CD4-positive, alpha-beta T cell treated with Interferon alpha-2 for 1 hour (primary cell): ENCODE data around the gene RNF11.
"Not testable (repeated sequence)": the region's sequence is repeated elsewhere in the genome, so short reads cannot be mapped to it uniquely, and the experiment has no call there.

Experiments
- DNase-seq, 2 donors: peaks; one replicate each; pipeline ENCODE4 v3.0.0-alpha.2; 2020 to 2022

The RNF11 gene, protein sequence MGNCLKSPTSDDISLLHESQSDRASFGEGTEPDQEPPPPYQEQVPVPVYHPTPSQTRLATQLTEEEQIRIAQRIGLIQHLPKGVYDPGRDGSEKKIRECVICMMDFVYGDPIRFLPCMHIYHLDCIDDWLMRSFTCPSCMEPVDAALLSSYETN

DNA sequence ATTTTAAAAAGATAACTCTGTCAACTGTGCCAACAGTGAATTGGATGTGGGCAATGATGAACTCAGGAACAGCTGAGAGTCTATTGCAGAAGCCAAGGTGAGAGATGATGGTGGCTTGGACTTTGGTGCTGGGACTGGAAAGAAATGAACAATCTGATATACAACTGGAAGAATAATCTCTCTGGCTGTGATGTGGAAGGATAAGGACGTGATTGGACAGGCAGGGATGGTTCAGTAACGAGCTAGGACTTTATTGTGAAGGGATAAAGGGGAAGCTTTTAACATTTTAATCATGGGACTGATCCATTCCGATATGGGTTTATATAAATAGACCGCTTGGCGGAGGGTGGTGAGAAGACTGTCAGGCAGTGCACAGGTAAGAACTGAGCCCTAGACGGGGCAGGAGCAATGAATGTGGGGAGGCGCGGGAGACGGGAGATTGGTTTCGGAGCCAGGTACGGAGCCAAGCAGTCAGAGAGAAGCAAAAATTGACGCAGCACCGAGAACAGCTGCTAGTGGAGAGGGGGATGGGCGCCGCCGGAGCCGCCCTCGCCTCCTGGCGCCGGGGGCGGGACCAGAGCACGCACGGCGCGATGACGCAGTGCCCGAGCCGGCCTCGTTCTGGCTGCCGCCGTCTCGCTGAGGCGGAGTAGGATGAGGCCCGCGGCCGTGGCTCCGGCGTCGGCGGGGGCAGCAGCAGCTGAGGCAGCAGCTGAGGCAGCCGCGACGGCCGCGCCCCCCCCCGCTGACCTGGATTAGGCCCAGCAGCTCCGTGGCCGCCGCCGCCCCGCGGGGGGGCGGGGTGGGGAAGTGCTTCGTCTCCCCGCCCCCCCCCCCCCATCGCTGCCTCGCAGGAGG is at the start of gene RNF11:
RNF11 (plus strand) TSS at position 601 of the 858 bp plus-strand sequence. CDS start 484 bp downstream, outside the sequence.
- DNase-seq, result peak; percentile 91 to 93

DNA sequence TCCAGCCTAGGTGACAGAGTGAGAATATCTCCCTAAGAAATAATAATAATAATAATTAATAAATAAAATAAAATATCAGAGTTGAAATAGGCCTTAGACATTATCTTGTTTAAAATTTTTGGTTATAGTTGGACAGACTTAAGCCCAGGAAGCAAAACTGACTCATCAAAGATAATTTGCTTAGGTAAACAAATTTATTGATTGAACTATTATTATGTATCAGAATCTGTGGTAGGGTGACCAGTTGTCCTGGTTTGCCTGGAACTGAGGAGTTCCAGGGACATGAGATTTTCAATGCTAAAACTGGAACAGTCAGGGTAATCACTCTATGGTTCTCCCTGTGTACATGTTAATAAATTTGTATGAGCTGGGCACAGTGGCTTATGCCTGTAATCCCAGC is 47.8 kb upstream of the RNF11 start:
- no peak for DNase-seq

DNA sequence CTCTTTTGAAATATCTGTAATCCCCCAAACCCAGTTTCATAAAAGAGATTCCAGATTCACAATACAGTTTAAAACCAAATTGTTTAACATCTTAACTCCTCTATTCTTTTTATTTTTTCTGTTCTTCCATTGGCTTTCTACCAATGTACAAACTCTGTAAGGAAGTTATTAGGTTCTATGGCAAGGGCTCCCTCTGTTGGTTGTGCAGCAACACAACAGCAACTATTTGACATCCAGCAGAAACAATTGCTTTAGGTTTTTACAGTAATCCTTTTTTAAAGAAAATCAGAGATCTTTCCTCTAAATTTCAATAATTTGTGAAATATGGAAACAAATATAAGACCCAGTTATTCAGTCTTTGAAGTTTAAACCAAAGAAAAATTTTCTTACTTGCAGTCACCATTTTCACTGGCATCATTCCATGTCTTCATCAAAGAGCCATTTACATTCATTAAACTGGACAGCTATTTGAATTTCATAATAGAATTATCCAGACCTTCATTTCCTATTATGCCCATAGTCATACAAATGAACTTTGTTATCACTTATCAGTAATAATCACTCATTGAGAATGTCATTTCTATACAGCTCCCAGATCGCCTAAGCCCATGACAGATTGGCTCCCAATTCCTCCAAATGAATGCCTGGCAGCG is 46.5 kb upstream of the RNF11 start:
- peak; percentile 31 to 61 for DNase-seq

DNA sequence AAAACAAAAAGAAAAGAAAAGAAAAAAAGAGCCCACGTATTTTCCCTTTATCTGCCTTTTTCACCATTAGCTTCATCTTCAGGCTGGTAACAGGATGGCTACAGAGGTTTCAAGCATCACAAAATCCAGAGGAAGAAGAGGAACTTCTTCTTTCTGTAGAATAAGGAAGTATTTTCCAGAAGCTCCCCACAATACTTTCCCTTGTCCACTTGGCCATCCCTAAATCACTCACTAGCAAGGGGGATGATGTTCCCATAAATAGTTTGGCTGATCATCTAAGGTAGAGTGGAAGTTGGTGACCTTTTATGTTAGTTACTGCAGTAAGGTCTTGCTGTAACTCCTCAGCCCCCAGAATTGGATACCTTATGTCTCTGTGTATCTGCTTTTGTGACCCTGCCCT is 45.1 kb upstream of the RNF11 start:
- no peak for DNase-seq

DNA sequence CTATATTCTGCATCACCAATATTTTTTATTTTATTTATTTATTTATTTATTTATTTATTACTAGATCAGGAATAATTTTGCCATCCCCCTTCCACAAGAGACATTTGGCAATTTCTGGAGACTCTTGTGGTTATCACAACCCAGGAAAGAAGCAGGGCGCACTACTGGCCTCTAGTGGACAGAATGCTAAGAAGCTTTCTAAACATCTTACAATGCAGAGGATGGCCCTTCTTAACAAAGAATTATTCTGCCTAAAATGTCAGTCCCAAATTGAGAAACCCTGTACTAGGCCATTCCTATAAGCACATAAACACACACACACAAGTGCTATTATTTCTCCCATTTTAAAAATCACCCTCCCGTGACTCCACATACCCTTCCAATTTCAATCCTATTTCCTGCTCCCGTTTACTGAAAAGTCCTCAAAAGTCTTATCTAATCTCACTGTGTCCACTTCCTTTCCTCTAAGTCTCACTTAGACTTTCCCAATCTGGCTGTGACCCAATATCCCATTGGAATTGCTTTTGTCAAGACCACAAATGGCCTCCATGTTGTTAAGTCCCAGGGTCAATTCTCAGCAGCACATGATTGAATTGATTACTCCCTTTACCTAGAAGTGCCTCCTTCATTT is 43.7 kb upstream of the RNF11 start:
- DNase-seq, result peak; percentile 44 to 62

DNA sequence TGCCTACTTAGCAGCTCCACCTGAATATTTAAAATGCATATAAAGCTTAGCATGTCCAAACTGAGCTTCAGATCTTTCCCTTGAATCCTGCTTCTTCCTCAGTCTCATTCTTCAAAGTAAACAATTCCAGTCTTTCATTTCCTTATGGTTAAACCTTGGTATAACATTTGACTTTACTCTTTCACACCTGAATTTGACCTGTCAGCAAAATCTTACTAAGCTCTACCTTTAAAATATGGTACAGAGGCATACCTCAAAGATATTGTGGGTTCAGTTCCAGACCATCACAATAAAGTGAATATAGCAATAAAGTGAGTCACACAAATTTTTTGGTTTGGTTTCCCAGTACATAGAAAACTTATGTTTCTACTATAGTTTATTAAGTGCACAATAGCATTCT is 42.5 kb upstream of the RNF11 start:
- DNase-seq, result no peak

DNA sequence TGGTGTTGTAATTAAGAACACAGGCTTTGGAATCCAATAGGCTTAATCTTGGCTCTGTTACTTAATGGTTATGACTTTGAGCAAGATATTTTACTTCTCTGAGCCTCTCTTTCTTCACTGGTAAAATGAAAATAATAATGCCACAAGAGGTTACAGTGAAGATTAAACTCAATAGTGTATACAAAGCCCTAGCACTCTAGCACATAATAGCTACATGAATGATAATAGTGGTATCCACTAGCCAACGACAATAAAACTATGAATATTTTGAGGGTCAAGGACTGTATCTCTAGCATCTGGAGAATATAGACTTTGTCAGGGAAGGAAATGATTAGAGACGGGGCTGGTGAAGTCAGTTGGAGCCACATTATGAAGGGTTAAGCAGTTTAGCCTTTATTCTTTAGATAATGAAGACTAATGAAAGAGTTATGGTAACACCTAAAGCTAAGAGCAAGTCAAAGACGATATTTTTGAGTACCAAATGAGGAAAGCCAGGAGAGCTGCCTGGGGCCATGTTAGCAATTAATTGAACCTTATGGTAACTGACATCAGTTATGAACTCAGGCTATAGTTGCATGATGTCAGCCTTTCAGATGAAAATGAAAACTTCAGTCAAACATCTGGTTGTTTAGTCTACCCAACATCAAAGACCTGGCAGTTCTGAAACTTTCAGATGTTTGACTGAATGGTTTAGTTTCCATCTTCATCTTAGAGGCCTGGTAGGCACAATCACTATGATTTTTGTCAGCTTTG is 32.8 kb upstream of the RNF11 start:
- DNase-seq, result no peak

DNA sequence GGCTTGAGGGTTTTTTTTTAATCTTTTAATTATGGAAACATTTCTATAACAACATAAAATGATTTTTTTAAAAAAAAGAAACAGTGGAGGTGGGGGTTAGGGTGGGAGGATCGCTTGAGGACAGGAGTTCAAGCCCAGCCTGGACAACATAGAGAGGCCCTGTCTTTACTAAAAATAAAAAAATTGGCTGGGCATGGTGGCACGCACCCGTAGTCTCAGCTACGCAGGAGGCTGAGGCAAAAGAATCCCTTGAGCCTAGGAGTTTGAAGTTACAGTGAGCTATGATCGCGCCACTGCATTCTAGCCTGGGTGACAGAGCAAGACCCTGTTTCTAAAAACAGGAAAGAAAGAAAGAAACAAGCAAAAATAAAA is 32.2 kb upstream of the RNF11 start:
- DNase-seq, result no peak

DNA sequence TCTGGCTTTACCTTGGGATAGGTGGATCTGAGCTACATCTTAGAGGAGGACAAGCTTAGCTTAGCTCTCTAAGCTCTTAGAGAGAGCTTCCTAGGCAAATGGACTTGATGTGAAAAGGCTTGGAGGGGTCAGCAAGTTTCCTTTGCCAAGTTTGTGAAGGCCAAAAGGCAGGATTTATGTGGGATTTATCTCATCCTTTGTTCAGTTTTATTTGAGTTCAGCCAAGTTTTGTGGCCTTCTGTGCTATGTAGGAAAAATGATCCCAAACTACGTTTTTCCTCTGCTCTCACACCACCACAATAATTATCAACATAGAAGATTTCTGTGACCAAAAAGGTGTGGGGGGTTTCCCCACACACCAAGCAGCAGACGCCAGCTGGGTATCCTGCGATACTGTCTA is 26.0 kb upstream of the RNF11 start:
- no peak for DNase-seq

DNA sequence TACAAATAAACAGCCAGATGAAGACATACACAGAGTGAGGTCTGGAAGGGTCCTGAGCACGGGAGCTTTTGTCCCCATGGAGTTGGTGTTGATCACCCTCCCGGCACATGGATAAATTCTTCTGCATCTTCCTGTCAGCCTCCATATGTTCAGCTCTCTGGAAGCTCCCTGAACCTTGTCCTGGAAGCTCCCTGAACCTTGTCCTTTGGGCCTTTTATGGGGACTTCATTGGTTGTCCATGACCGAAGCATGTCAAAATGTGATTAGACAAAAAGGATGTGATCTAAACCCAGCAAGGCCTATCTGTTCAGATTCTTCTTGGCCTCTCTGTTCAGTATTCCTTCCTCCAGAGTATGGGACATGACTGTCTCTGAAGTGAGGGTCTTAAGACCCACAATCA is 25.4 kb upstream of the RNF11 start:
- no peak for DNase-seq

DNA sequence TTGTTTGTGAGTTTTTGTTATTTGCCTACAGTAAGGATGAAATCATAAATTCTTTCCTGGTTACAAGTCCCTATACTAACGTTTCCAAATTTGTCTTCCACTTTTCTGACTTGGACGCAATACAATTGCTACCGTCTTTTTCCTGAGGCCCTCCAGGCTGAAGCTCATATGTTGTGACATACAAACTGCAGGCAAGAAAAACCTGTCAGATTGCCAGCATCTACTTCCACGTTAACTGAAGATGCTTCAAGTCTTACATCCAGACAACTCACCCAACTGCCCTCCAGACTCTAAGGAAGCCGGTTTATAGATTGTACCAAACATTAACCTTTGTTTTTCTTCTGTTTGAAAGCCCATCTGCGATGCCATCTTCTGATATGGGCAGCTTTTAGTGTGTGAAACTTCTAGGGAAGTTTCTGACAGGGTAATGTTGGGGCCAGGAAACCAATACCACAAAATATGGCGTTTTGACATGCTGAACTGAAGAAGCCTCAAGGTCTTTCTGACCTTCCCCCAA is 21.4 kb upstream of the RNF11 start:
- peak in 1 of 2 donors; percentile 26 for DNase-seq

DNA sequence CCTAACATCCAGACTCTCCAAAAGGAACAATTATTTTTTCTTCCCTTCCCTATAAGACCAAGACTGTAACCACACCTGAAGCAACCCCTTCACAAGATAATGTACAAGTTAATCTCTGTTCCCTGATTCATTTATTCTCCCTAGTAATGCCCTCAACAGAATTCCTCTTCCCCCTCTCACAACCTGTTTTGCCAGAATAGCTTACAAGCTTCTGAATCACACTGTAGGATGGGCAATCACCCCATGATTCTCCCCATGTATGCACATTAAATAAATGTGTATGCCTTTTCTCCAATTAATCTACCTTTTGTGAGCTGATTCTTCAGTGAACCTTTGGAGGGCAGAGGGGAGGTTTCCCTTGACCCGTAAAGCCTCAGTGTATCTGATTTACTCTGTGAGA is 20.9 kb upstream of the RNF11 start:
- DNase-seq, result no peak

DNA sequence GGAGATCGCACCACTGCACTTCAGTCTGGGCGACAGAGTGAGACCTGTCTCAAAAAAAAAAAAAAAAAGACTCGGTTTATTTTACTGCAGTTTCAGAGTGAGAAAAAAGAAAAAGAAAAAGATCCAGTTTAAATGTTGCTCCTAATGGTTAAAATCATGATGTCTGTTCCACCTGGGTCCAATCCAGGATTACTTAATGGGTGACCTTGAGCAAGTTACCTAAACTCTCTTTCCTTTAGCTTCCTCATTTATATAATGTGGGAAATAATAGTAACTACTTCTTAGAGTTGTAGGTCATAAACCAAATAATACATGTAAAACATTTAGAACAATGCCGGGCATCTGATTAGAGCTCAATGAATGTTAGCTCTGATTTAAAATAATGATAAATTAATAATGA is 19.4 kb upstream of the RNF11 start:
- DNase-seq, result no peak

DNA sequence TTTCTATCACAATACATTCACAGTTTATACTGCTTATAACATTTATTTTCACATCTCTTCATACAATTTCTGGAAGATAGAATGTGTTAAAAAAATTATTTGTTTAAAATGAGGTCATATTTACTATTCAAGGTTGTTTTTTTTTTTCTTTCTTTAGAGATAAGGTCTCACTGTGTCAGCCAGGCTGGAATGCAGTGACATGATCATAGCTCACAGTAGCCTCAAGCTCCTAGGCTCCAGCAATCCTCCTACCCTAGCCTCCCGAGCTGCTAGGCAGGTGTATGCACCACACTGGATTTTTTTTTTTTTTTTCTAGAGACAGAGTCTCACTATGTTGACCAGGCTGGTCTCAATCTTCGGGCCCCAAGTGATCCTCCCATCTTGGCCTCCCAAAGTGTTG is 19.0 kb upstream of the RNF11 start:
- DNase-seq, result no peak

DNA sequence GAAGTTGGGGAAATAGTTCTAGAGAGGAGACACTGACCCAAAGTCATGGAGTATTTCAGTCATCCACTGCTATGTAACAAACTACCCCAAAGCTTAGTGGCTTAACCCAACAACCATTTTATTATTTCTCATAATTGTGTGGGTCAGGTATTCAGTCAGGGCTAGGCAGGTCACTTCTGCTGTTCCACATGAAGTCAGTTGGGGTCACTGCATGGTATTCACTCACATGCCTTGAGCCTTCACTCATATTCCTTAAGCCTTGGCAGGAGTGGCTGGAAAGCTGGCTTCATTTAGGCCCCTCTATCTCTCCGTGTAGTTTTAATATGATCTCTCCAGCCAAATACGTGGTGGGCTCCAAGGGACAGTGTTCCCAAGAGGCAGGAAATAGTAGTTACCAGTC is 17.5 kb upstream of the RNF11 start:
- no peak for DNase-seq

DNA sequence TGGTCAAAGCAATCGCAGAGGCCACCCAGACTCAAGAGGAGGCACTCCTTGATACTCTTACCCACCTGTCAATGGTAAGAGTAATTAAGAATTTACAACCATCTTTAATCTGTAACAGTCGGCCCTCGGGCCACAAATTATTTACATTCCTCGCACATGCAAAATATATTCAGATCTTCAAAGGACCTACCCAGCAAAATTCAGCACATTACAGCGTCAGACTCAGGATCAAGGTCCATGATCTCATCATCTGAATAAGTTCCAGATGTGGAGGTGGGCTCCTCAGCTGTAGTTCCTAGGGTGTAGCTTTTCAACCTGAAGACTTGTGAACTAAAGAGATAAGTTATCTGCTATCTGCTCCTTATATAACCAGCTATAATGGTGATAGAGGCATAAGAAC is 17.1 kb upstream of the RNF11 start:
- DNase-seq, result no peak

DNA sequence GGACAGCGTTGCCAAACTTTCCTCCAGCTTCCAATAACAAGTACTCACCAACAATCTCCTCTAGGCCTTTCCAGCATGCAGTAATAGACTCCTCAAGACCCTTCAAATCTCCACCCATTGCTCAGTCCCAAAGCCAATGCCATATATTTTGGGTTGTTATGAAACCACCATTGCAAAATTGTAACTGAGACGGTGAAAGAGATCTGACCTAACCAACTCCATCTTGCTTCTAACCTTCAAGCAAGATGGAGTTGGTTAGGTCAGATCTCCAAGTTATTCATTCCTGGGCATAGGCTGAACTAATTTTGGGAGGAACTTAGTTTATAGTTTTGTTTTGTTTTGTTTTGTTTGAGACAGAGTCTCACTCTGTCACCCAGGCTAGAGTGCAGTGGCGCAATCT is 14.5 kb upstream of the RNF11 start:
- DNase-seq, result not testable (repeated sequence)

DNA sequence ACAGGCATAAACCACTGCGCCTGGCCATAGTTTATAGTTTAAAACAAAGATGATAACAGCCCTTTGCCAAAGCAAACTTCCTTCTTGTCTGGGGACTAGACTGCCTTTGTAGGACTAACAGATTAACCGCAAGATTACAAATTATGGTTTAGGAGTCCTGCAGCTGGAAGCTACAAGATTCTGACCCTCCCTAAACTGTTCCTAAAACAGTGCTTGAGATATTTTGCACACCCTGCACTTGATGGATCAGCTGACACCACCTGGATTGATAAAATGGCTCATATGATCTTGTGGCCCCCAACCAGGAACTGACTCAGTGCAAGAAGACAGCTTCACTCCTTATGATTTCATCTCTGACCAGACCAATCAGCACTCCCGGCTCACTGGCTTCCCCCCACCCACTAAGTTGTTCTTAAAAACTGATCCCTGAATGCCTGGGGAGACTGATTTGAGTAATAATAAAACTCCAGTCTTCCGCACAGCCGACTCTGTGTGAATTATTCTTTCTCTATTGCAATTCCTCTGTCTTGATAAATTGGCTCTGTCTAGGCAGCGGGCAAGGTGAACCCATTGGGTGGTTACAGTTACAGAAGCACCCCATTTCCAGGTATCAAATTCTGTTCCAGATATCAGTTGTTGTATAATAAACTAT is 13.8 kb upstream of the RNF11 start:
- DNase-seq, result no peak

DNA sequence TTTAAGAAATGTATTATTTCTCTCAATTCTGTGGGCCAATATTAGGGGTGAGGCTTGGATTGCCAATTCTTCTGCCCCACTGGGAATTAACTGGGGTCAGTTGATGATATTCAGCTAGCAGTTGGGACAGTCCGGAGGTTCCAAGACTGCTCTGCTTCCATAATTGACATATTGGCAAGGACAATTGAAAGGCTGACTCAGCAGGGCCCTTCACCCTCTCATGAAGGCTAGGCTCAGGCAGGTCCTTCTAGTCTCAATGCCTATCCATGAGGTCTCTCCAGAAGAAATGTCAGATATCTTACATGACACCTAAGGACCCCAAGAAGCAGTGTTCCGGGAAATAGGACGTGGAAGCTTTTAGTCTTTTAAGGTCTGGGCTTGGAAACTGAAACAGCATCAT is 13.3 kb upstream of the RNF11 start:
- no peak for DNase-seq

DNA sequence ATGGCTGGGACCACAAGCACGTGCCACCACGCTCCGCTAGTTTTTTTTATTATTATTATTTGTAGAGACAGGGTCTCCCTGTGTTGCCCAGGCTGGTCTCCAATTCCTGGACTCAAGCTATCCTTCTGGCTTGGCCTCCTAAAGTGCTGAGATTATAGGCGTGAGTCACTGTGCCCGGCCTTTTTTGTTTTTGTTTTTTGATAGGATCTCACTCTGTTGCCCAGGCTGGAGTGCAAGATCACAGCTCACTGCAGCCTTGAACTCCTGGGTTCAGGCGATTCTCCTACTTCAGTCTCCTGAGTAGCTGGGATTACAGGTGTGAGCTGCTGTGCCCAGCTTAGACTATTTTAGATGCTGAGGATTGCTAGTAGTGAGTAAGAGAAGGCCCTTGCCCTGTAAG is 11.8 kb upstream of the RNF11 start:
- DNase-seq, result no peak

DNA sequence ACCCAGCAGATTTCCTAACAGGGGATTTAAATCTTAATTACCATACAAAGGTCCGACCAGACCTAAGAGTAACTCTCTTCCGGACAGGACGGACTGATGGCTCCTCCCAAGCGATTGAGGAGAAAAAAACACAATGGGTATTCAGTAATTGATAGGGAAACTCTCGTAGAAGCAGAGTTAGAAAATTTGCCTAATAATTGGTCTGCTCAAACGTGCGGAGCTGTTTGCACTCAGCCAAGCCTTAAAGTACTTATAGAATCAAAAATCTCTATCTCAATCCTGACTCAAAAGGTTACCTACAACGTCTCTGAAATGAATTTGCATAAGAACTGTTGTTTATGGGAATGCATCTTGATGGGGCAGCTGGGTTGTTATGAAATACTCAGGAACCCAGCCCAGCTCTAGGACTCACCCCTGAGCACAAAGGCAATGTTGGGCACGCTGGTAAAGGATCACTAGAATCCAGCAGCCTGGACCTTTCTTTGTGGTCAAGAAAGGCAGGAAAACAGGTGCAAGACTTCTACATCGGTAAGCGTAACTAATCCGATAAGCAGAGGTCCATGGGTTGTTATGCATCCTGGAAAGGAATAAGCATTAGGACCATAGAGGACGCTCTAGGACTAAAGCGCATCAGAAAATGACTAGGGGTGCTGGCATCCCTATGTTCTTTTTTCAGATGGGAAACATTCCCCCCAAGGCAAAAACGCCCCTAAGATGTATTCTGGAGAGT is 8.7 kb upstream of the RNF11 start:
- DNase-seq, result not testable (repeated sequence)
